GM19239 (cell line): ENCODE data around the gene SPINK4.

Source experiments
- DNase-seq: peaks from one replicate; pipeline ENCODE4 v3.0.0; 2011; ENCODE audit warnings: low spot score; ENCODE audit not compliant: insufficient read length
- FAIRE-seq: peaks from 2 replicates; lab custom pipeline; 2011; peaks lifted over from hg19 to GRCh38; lab: Jason Lieb, UNC

The SPINK4 gene

GRCh38 chr9:33255014-33255413 is 15.0 kb downstream of the SPINK4 start:
- no peak for DNase-seq
- no peak for FAIRE-seq

GRCh38 chr9:33255471-33255870 is 15.5 kb downstream of the SPINK4 start:
- FAIRE-seq (no peak), DNase-seq (no peak)

DNA sequence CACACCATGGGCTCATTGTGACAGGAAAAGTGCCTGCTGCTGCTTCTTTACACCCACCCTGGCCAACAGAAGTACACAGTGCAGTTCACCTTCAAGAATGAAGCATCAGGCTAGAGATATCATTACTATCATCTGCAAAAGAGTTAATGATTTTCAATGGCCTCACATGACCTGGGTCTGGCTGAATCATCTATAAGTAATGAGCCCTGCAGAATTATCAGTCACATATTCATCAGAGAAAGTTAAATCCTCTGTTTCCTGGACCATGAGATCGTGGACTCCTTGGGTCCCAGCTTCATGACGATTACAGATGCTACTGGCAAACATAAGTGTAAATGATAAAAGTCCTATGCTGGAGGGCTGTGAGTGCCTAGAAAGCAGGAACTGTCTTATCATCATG is 16.3 kb downstream of the SPINK4 start:
- no peak for FAIRE-seq

GRCh38 chr9:33257276-33257675 is 17.3 kb downstream of the SPINK4 start:
- FAIRE-seq (no peak), DNase-seq (no peak)

More for the DNA sequence above, 16.3 kb downstream of the SPINK4 start:
- DNase-seq, result no peak

DNA sequence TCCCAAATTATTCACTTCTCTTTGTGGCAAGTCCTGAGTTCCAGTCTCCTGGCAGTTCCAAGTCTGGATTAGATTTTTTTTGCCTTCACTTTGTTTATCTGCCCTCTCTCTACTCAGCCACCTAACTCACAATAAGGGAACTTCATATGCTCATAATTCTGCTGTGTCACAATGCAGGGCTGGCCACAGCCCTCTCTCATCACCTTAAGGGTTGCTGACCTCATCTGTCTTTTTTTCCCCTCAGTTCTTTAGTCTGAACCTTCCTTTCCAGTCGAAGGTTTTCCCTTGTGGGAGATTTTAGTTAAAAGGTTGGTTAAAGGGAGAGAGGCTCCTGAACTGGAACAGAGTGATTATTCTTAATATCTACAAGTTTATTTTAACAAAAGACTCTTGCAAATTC is 20.4 kb downstream of the SPINK4 start:
- DNase-seq, result no peak
- FAIRE-seq, result no peak

- FAIRE-seq (peak; percentile 23), DNase-seq (no peak)
These were observed 23.4 kb downstream of the SPINK4 start for GRCh38 chr9:33263131-33264002.

DNA sequence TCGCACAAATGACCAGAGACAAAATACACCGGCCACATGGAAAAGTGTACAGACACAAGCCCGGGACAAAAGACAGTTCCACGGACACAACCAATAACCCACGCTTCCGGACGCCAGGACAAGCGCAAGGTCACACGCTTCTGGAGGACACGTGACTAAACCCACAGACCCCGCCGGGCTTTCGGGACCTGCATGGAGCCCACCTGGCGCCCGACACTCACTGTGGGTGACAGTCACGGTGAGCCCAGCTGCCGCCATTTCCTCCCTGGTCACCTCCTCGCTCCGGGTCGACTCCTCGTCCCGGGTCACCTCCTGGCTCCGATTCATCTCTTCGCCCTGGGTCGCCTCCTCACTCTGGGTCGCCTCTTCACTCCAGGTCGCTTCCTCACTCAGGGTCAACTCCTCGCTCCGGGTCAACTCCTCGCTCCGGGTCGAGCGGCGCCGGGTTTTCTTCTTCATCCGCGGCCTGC is 24.1 kb downstream of the SPINK4 start:
- DNase-seq (no peak), FAIRE-seq (peak; percentile 81)

- peak; percentile 99 for FAIRE-seq
These were observed 24.7 kb downstream of the SPINK4 start, which contains the start of the genes BAG1 and CHMP5 for GRCh38 chr9:33264473-33265177. Gene BAG1 (minus strand): TSS chr9:33264708. Gene CHMP5 (plus strand): TSS chr9:33265049. CDS start chr9:33265079, 30 bp downstream.

DNA sequence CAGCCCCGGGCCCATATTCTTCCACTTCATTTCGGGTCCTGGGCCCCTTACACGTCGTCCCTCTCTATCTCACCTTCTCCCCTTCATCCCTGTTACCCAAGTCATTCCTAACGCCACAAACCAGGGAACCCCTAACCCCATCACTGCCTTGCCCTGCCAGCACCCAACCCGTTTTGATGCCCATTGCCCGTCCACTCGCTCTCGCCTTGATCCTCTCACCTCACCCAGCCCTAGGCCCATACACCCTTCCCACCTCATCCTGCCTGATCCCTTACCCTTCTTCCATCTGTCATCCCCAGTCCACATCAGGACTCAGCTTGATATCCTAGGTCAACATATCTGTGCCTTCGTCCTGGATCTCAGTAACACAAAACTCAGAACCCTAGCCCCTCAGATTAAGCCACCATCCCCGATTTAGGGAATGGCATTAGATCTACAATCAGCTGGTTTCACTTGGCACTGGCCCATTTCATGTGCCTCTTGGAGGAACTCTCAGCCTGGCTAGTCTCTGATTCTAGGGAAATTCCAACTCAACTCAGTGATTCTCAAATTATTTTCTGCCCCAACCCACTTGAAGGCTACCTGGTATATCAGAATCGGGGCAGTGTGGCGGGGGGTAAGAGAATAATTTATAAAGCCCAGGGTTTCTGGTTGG is 25.4 kb downstream of the SPINK4 start:
- DNase-seq, result no peak
- FAIRE-seq, result peak; percentile 40

More at GRCh38 chr9:33264473-33265177, 24.7 kb downstream of the SPINK4 start, which contains the start of the genes BAG1 and CHMP5:
- DNase-seq, result peak; percentile 87

GRCh38 chr9:33267151-33267767 is 27.3 kb downstream of the SPINK4 start:
- FAIRE-seq, result no peak
- DNase-seq, result no peak

- no peak for DNase-seq
- no peak for FAIRE-seq
These were observed 30.2 kb downstream of the SPINK4 start for GRCh38 chr9:33270146-33270545.

DNA sequence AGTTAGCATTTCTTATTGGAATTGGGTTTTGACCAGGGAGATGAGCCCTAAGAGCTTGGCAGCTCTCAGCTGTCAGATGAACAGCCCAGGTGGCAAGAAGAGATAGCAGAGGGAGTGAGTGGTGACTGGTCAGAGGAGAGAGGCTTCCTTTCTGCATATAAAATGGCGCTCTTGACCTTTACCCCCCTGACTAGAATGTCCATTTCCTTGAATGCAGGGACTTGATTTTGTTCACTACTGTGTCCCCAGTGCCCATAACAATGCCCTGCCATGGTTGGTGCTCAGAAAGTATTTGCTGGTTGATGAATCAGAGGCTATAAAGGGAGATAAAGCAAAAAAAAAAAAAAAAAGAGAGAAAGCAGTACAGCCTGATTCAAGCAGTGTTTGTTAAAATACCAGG is 32.1 kb downstream of the SPINK4 start:
- DNase-seq (no peak), FAIRE-seq (no peak)

GRCh38 chr9:33273266-33273971 is 33.5 kb downstream of the SPINK4 start:
- no peak for FAIRE-seq

DNA sequence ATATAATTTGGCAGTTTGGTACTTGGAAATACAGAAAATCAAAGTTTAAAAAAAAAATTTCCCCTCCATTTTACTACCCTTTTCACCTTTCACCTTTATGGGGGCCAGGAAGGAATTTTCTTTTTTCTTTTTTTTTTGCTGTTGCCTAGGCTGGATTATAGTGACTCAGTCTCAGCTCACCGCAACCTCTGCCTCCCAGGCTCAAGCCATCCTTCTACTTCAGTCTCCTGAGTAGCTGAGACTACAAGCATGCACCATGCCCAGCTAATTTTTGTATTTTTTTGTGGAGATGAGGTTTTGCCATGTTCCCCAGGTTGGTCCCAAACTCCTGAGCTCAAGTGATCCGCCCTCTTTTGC is 34.0 kb downstream of the SPINK4 start:
- FAIRE-seq (no peak), DNase-seq (no peak)

More at GRCh38 chr9:33273266-33273971, 33.5 kb downstream of the SPINK4 start:
- no peak for DNase-seq

DNA sequence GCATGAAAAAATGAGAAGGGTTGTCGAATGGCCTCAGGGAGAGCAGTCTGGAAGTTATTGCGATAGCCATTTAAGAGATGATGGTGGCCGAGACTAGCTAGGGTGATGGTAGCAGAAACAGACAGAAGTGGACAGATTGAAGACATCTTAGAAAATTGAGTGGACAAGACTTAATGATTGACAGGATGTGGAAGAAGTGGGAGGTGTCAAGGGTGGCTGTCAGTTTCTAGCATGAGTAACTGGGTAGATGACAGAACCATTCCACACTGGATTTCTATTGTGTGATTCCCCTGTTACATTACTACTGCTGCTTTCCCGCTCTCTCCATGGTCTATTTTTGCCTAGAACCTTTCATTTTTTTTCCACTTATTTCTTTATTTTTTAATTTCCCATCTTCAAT is 37.5 kb downstream of the SPINK4 start:
- DNase-seq (no peak), FAIRE-seq (no peak)

GRCh38 chr9:33285502-33285901 is 45.5 kb downstream of the SPINK4 start:
- FAIRE-seq, result no peak
- no peak for DNase-seq

DNA sequence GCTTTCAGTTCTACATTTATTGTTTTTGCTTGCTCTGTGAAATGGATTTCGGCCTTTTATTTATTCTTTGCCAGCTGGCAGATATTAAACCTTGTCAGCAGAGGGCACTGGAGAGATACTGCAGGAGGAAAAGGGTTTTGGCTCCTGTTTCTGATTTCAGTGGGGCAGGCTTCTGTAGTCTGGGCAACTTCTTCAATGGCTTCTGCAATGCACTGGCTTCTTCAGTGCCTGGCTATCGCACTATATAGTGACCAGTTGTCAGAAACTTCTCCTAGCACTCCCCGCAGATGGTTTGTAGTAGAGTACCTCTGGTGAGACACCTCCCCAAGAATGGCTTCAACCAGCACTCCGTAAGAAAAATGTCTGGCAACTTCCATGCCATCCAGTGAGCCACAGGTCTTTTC is 47.1 kb downstream of the SPINK4 start:
- DNase-seq (no peak), FAIRE-seq (peak; percentile 88)

DNA sequence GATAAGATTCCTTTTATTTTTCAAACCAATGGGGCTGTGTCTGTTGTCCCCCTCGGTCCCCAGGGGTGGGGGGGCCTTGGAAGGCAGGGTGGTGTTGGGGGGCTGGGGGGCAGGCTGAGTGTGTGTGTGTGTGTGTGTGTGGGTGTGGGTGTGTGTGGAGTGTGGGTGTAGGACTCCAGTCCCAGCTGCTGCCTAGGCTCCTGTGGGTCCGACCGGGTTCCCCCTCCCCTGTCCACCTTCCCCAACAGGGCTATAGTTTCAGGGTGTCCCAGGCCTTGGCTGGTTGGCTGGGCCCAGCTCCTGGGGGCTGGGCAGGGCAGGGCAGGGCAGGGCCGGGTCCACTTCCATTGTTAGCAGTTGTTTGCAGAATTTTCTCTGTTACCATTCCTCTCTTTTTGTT is 48.3 kb downstream of the SPINK4 start:
- DNase-seq, result no peak
- FAIRE-seq, result no peak

- DNase-seq (no peak), FAIRE-seq (no peak)
These were observed 49.0 kb downstream of the SPINK4 start for GRCh38 chr9:33288828-33289483.
